SK-N-DZ (cell line): Measurements from ENCODE around the gene PTPRZ1.

Experiments
- DNase-seq: peaks from one replicate; pipeline ENCODE4 v3.0.0-alpha.2; 2015; ENCODE audit warnings: low spot score

The PTPRZ1 gene

GRCh38 chr7:122046402-122046801, 173.4 kb downstream of the PTPRZ1 start:
- no peak for DNase-seq

GRCh38 chr7:122054393-122054792, 181.4 kb downstream of the PTPRZ1 start:
- no peak for DNase-seq

- no peak for DNase-seq
Measured at GRCh38 chr7:122055073-122055472, 182.1 kb downstream of the PTPRZ1 start.

- no peak for DNase-seq
Measured at GRCh38 chr7:122056977-122057376, 184.0 kb downstream of the PTPRZ1 start.

GRCh38 chr7:122059542-122059941, 186.6 kb downstream of the PTPRZ1 start:
- no peak for DNase-seq

DNA sequence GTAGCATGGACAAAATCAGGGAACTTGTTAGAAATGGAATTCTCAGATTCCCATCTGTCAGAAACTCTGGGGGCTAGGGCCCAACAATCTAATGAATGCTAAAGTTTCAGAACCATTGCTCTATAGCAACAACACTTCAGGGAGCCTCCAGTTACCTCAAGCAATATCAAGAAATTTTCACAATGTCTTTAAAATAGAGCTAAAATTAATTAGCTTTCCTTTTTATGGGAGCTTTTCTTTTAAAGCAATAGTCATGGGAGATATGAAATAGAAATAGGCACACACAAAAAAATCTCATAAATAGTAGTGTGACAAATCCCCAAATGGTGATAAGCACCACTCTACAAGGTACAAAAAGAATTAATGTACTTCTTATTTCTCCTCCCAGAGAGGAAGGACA, 190.2 kb downstream of the PTPRZ1 start:
- DNase-seq = no peak

- DNase-seq = no peak
Measured at GRCh38 chr7:122064971-122065370, 192.0 kb downstream of the PTPRZ1 start.

GRCh38 chr7:122067077-122067476, 194.1 kb downstream of the PTPRZ1 start:
- DNase-seq = no peak

- DNase-seq = no peak
Measured at GRCh38 chr7:122068046-122068445, 195.1 kb downstream of the PTPRZ1 start.

DNA sequence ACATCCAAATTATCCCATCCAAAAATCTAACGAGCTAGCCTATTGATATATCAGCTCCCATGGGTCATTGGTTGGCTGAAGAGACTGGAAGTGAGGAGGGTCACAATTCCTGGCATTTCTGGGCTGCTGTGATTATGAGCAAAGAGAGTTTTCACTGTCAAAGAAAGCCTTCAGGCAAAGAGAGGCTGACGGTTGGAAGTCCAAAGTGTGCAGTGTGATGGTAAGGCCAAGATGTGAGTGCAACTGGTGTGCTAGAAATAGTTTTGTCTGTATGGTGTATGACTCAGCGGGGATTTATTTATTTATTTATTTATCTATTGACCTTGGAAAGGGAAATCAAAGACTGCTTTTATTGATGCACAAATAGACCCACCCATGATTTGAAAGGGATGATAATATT, 196.0 kb downstream of the PTPRZ1 start:
- DNase-seq = no peak

GRCh38 chr7:122070062-122070461, 197.1 kb downstream of the PTPRZ1 start:
- no peak for DNase-seq

DNA sequence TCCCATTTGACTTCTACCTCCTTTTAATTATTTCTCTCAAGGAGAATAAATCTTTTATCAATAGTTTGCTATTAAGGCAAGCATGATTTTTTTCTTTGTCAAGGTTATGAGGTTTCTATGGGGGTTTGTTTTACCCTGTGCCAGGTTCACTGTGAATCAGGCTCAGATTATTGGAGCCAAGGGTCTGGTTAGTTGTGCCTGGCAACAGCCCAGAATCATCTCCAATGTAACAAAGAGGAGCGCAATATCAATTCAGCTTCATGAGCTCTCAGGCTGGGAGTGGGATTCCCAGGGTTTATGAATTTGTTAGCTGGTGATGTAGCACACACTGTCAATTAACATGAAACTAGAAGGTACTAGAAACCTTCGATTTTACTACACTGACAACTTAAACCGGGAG, 197.9 kb downstream of the PTPRZ1 start:
- no peak for DNase-seq

DNA sequence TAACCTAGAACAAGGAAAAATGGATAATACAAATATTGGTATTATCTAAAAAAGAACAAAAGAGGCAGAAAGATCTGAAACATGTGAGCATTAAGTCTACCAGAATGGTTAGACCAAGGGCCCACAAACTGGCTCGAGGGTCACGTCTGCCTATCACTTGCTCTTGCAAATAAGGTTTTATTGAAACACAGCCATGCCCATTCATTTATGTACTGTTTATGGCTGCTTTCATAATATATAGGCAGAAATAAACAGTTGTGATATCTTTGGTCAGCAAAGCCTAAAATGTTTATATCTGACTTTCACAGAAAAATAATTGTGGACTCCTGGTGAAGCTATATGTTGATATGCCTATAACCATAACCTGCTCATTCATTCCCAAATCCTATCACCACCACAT, 199.3 kb downstream of the PTPRZ1 start:
- DNase-seq = no peak

GRCh38 chr7:122072924-122073599, 200.1 kb downstream of the PTPRZ1 start:
- no peak for DNase-seq

DNA sequence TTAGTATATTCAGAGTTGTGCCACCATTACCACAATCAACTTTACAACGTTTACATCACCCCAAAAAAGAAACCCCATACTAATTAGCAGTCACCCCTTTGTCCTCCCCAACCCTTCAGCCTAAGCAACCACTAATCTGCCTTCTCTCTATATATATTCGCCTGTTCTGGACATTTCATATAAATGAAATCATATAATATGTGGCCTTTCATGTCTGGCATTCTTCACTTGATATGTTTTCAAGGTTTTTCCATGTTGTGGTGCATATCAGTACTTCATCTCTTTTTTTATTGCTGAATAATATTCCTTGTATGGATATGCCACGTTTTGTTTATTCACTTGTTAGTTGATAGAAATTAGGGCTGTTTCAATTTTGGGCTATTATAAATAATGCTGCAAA, 200.7 kb downstream of the PTPRZ1 start:
- DNase-seq = no peak

- no peak for DNase-seq
Measured at GRCh38 chr7:122082160-122082559, 209.2 kb downstream of the PTPRZ1 start.

DNA sequence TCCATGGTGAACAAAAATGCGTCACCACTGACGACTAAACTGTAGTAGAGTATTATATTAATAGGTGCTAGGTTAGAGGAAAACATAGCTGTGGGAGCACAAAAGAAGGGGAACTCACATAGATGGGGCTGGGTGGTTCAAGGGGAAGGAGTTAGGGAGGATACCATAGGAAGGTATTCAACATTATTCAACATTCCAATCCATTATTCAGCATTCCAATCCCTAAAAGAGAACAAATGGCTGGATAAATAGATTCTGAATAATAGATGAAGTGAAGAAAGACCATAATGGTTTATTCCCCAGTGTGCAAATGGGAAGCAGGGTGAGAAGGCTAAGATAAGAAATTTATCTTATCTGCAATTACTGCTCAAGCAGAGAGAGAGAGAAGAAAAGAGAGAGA, 209.7 kb downstream of the PTPRZ1 start:
- DNase-seq = no peak

DNA sequence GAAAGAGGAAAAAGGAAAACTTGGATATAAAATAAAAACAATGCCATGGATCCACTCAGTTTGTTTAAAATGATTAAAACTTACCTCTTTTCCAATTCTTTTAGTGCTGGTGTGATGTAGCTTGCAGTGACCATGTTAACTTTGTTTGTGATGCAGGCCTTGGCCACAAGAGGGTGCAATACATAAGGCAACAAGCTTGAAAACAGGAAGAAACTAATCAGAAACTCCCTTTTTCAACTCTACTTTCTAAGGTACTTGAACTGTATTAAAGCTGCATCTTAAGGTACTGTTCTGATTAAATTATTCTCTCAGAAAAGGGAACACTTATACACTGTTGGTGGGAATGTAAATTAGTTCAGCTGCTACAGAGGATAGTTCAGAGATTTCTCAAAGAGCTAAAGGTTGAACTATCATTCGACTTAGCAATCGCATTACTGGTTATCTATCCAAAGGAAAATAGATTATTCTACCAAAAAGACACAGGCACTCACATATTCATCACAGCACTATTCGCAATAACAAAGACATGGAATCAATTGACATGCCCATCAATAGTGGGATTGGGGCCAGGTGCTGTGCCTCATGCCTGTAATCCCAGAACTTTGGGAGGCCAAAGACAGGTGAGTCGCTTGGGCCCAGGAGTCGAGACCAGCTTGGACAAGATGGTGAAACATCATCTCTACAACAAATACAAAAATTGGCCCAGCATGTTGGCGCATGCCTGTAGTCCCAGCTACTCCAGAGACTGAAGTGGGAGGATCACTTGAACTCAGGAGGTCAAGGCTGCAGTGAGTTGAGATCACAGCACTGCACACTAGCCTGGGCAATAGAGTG, 220.2 kb downstream of the PTPRZ1 start:
- DNase-seq = peak; percentile 60

GRCh38 chr7:122094549-122094948, 221.6 kb downstream of the PTPRZ1 start:
- no peak for DNase-seq

DNA sequence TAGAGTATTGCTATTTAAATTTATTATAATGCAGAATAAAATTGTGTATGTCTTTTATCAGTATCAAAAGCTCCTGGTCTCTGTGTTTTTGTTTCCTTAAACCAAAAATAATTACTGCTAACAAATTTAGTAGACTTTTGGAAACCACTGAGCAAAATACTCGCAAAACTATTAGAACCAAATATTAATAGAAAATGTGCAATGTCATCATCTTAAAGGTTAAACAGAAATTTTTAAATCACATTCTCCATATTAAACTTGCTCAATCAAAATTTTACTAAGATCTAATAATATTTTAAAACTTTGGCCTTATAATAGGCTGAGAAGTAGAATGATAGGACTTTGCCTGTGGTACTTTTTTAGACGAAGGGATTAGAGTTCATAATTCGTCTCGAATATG, 222.7 kb downstream of the PTPRZ1 start:
- no peak for DNase-seq

DNA sequence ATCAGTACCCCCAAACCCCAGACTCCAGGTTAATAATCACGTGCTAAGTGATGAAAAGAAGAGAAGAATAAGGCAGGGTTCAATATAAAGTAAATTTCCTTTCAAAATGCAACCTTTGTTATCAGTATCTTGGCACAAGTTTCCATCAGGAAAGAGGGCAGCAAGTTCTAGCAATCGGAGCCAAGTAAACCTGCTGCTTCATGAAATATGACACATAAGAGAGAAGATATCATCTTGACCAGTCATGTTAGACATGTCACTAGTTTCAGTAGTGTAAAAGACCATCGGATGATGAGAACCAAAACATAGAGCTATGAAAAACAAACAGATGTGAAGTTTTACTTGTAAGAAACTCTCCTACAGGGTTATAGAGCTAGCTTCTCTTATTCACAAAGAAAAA, 227.1 kb downstream of the PTPRZ1 start:
- no peak for DNase-seq

DNA sequence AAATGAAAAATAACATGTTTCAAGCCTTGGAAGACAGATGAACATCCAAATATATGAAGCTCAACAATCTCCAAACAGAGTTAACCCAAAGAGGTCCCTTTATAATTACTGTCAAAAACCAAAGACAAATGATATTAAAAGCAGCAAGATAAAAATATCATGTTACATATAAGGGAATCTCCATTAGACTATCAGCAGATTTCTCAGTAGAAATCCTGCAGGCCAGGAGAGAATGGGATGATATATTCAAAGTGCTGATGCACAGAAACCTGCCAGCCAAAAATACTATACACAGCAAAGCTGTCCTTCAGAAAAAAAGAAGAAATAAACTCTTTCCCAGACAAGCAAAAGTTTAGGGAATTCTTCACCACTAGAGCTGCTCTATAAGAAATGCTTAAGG, 230.1 kb downstream of the PTPRZ1 start:
- DNase-seq = no peak
